Astrocyte (in vitro differentiated cells and primary cell): ENCODE data around the gene HIVEP2.

Experiments used
- CTCF ChIP-seq: IDR thresholded peaks from 2 replicates; pipeline ENCODE4 v1.5.1; 2011; ENCODE audit warnings: low read depth, mild to moderate bottlenecking, inconsistent platforms, low read length, moderate library complexity; ENCODE audit not compliant: insufficient read depth
- EZH2 ChIP-seq: IDR thresholded peaks from 2 replicates; pipeline ENCODE4 v1.6.1; 2012; ENCODE audit warnings: mild to moderate bottlenecking, low read length, inconsistent platforms; ENCODE audit not compliant: insufficient read depth

GRCh38 chr6:142943711-142944123 lies 1.3 kb downstream of the HIVEP2 start:
- TF ChIP-seq CTCF, result no peak
- no peak for TF ChIP-seq EZH2
